Mesenchymal stem cell (in vitro differentiated cells and primary cell): Measurements from ENCODE around the gene PXMP4. TPM values are rescaled to one million over a fixed set of nuclear protein-coding genes. Genes with fewer than 3 reads are reported as not detected.

Experiments
- DNase-seq: peaks from one replicate; pipeline ENCODE4 v3.0.0-alpha.2; 2013
- H2AFZ ChIP-seq: one replicate; pipeline ENCODE4 v1.6.1; 2013; ENCODE audit warnings: low read depth, mild to moderate bottlenecking, control low read depth, inconsistent platforms, low read length, moderate library complexity
- H2AK5ac ChIP-seq: 2 replicates; pipeline ENCODE4 v1.6.1; 2013; ENCODE audit warnings: low read length, moderate library complexity, mild to moderate bottlenecking, inconsistent platforms; ENCODE audit not compliant: severe bottlenecking
- H2BK120ac ChIP-seq: one replicate; pipeline ENCODE4 v1.6.1; 2013; ENCODE audit warnings: low read depth, mild to moderate bottlenecking, inconsistent platforms, low read length, moderate library complexity
- H2BK12ac ChIP-seq, 2 experiments: one replicate each; pipeline ENCODE4 v1.6.1; 2013; ENCODE audit warnings: inconsistent platforms in 2 of 2, low read length in 2 of 2, mild to moderate bottlenecking in 2 of 2, moderate library complexity in 2 of 2, control low read depth in 1 of 2
- H2BK15ac ChIP-seq: one replicate; pipeline ENCODE4 v1.6.1; 2013; ENCODE audit warnings: mild to moderate bottlenecking, low read depth, inconsistent platforms; ENCODE audit not compliant: poor library complexity, severe bottlenecking
- H2BK5ac ChIP-seq: 2 replicates; pipeline ENCODE4 v1.6.1; 2013; ENCODE audit warnings: low read depth, mild to moderate bottlenecking, low read length, control low read depth, inconsistent platforms; ENCODE audit not compliant: poor library complexity, severe bottlenecking
- H3K14ac ChIP-seq, 2 experiments: one replicate each; pipeline ENCODE4 v1.6.1; 2013; ENCODE audit warnings: inconsistent platforms in 2 of 2, low read length in 2 of 2, control low read depth in 1 of 2, mild to moderate bottlenecking in 1 of 2, moderate library complexity in 1 of 2
- H3K18ac ChIP-seq, 2 experiments: one replicate each; pipeline ENCODE4 v1.6.1; 2013; ENCODE audit warnings: inconsistent platforms in 2 of 2, low read length in 2 of 2, control low read depth in 1 of 2, low read depth in 1 of 2, mild to moderate bottlenecking in 1 of 2
- H3K23ac ChIP-seq, 2 experiments: one replicate each; pipeline ENCODE4 v1.6.1; 2013; ENCODE audit warnings: inconsistent platforms in 2 of 2, low read length in 2 of 2, mild to moderate bottlenecking in 2 of 2, moderate library complexity in 2 of 2, control low read depth in 1 of 2
- H3K27ac ChIP-seq: 2 replicates; pipeline ENCODE4 v1.5.1; 2013; ENCODE audit warnings: mild to moderate bottlenecking, moderate library complexity, low read length, control low read depth, inconsistent platforms; ENCODE audit not compliant: poor library complexity, severe bottlenecking
- H3K27me3 ChIP-seq, 2 experiments: 2 replicates each; pipeline versions ENCODE4 v1.6.1 to v1.7.0; 2013; ENCODE audit warnings: low read length in 2 of 2, mild to moderate bottlenecking in 2 of 2, moderate library complexity in 2 of 2, control low read depth in 1 of 2, inconsistent platforms in 1 of 2; ENCODE audit not compliant: control insufficient read depth in 1 of 2, insufficient read depth in 1 of 2
- H3K36me3 ChIP-seq, 2 experiments: 2 replicates each; pipeline versions ENCODE4 v1.6.1 to v1.7.0; 2013; ENCODE audit warnings: low read length in 2 of 2, control low read depth in 1 of 2, inconsistent platforms in 1 of 2, low read depth in 1 of 2, mild to moderate bottlenecking in 1 of 2; ENCODE audit not compliant: insufficient read depth in 2 of 2, control insufficient read depth in 1 of 2
- H3K4ac ChIP-seq, 2 experiments: one replicate each; pipeline ENCODE4 v1.6.1; 2013; ENCODE audit warnings: inconsistent platforms in 2 of 2, low read length in 2 of 2, mild to moderate bottlenecking in 2 of 2, moderate library complexity in 2 of 2, control low read depth in 1 of 2, low read depth in 1 of 2
- H3K4me1 ChIP-seq: 2 replicates; pipeline ENCODE4 v1.6.1; 2013; ENCODE audit warnings: low read depth, low read length, control low read depth; ENCODE audit not compliant: control insufficient read depth, insufficient read depth
- H3K4me2 ChIP-seq: 2 replicates; pipeline ENCODE4 v1.6.1; 2013; ENCODE audit warnings: low read length, mild to moderate bottlenecking, inconsistent platforms; ENCODE audit not compliant: poor library complexity, severe bottlenecking
- H3K4me3 ChIP-seq, 2 experiments: 2 replicates each; pipeline versions ENCODE4 v1.5.1 to v1.7.0; 2013; ENCODE audit warnings: low read length in 2 of 2, mild to moderate bottlenecking in 2 of 2, control low read depth in 1 of 2, low read depth in 1 of 2; ENCODE audit not compliant: insufficient read depth in 1 of 2
- H3K79me1 ChIP-seq: replicated peaks from 2 replicates; pipeline ENCODE4 v1.6.1; 2013; ENCODE audit warnings: mild to moderate bottlenecking, control low read depth, low read length, inconsistent platforms; ENCODE audit not compliant: poor library complexity, severe bottlenecking
- H3K9ac ChIP-seq: 2 replicates; pipeline ENCODE4 v1.7.0; 2013; ENCODE audit warnings: mild to moderate bottlenecking, low read length, moderate library complexity
- H3K9me3 ChIP-seq: 2 replicates; pipeline ENCODE4 v1.7.0; 2013; ENCODE audit warnings: mild to moderate bottlenecking, low read length; ENCODE audit not compliant: control insufficient read depth
- H4K8ac ChIP-seq: one replicate; pipeline ENCODE4 v1.6.1; 2013; ENCODE audit warnings: inconsistent platforms, mild to moderate bottlenecking, low read length, moderate library complexity
- H4K91ac ChIP-seq: one replicate; pipeline ENCODE4 v1.6.1; 2013; ENCODE audit warnings: mild to moderate bottlenecking, low read length, inconsistent platforms
- WGBS: methylation state at CpG from one replicate; pipeline ENCODE4 v1.1.7; 2013; ENCODE audit warnings: mixed read lengths; 5-methylcytosine and 5-hydroxymethylcytosine counted together
- polyA plus RNA-seq, 2 experiments: library from polyadenylated mRNA; stranded (reverse); fragments of 200-250 nt; gene quantifications; one replicate each; pipeline ENCODE4 v1.2.3, GENCODE V29; 2013

The PXMP4 gene, protein sequence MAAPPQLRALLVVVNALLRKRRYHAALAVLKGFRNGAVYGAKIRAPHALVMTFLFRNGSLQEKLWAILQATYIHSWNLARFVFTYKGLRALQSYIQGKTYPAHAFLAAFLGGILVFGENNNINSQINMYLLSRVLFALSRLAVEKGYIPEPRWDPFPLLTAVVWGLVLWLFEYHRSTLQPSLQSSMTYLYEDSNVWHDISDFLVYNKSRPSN
- polyA plus RNA-seq (2013, experiment 1 of 2) = 3.2 TPM
- 2.7 TPM for polyA plus RNA-seq (2013, experiment 2 of 2)

DNA sequence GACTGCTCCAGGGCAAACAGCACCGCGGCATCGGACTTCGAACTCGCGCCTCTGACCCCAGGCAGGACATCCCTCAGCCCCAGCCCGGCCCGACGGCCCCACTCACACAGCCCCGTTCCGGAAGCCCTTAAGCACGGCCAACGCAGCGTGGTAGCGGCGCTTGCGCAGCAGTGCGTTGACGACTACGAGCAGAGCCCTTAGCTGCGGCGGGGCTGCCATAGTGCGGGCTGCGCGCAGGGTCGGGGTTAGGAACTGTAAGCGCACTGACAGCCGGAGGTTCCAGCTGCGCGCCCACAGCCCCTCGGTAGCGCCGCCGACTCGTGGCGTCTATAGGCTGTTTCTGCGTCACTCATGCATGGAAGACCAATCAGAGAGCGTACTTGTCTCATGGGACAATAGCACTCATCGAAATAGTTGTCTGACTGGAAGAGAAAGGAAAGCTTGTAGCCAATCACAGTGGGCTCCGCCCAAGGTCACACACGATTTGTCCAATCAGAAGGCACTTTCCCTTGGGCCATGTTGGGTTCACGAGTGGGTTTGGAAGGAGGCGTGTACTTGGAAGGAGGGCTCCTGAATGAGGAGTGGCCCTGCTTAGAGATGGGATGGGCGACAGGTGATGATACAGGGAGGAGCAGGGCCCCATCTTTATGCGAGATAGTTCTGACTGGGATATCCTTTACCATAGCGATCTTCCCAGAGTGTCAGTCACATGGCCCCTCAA lies at the start of gene PXMP4:
Gene PXMP4, minus strand, starts transcription at position 322 of the 721 bp plus-strand sequence. Its CDS starts 103 bp downstream, at position 219.
- Histone ChIP-seq H3K4me1 (peaks cover 4% of the 10 kb centered on the region), H3K36me3 (no peaks in the 10 kb centered on the region), H3K79me1 (peaks cover 2% of the 10 kb centered on the region), H3K4ac (no peak within 1 kb of the TSS), H2BK12ac (peak within 1 kb of the TSS in 1 of 2 experiments; percentile 38), H2AK5ac (no peak within 1 kb of the TSS), H3K18ac (peak within 1 kb of the TSS in 1 of 2 experiments; percentile 3), H3K14ac (no peak within 1 kb of the TSS), H3K9me3 (no peaks in the 10 kb centered on the region), H3K9ac (peak within 1 kb of the TSS; percentile 86), H4K8ac (peak within 1 kb of the TSS; percentile 53), H4K91ac (peak within 1 kb of the TSS; percentile 14), H3K4me2 (peak within 1 kb of the TSS; percentile 61), H3K4me3 (peak within 1 kb of the TSS; percentile 68 to 85), H3K23ac (peak within 1 kb of the TSS in 1 of 2 experiments; percentile 35), H3K27ac (no peak within 1 kb of the TSS), H3K27me3 (no peaks in the 10 kb centered on the region), H2BK5ac (no peak within 1 kb of the TSS), H2AFZ (peak within 1 kb of the TSS; percentile 62), H2BK120ac (no peak within 1 kb of the TSS), H2BK15ac (no peak within 1 kb of the TSS)
- DNase-seq = peak; percentile 93
- WGBS = 58% methylated on average over 46 of the region's 46 CpGs

GRCh38 chr20:33769043-33769442 lies 48.9 kb upstream of the PXMP4 start:
- no peak overlapping the region for H2AK5ac ChIP-seq
- no peak overlapping the region for H3K23ac ChIP-seq
- WGBS = 83% methylated on average over 2 of the region's 4 CpGs

DNA sequence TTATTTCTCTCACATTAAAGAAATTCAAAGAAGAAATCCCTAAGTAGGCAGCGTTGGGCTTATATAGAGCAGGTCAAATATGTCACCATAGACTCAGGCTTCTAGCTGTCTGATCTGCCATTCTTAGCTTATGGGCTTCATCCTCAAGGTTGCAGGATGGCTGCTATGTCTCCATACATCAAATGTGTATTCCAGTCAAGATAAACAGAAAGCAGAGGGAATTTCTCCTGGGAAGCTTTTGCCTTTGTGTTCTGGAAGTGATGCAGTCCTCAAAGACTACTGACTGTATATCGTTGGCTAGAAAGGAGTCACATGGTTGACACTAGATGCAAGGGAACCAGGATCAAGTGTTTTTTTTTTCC lies 47.6 kb upstream of the PXMP4 start:
- Histone ChIP-seq H3K27me3 (no peaks in the 10 kb centered on the region), H2AFZ (no peak overlapping the region), H3K9me3 (no peaks in the 10 kb centered on the region), H2BK15ac (no peak overlapping the region), H3K4ac (no peak overlapping the region), H2AK5ac (no peak overlapping the region), H3K14ac (no peak overlapping the region), H3K36me3 (peaks cover 17 to 26% of the 10 kb centered on the region in 2 experiments), H3K4me2 (no peak overlapping the region), H3K23ac (no peak overlapping the region), H3K4me3 (no peak overlapping the region), H4K91ac (no peak overlapping the region), H4K8ac (no peak overlapping the region), H3K79me1 (no peaks in the 10 kb centered on the region), H2BK12ac (no peak overlapping the region), H3K9ac (no peak overlapping the region), H2BK120ac (no peak overlapping the region), H3K18ac (no peak overlapping the region), H3K27ac (no peak overlapping the region), H3K4me1 (no peaks in the 10 kb centered on the region), H2BK5ac (no peak overlapping the region)
- 100% methylated on average over 2 of the region's 2 CpGs for WGBS
- DNase-seq = no peak

More at GRCh38 chr20:33769043-33769442, 48.9 kb upstream of the PXMP4 start:
- no peak overlapping the region for H4K91ac ChIP-seq
- no peak overlapping the region for H3K14ac ChIP-seq
- H3K27ac ChIP-seq = no peak overlapping the region
- peaks cover 17 to 35% of the 10 kb centered on the region in 2 experiments for H3K36me3 ChIP-seq
- no peak for DNase-seq
- H2BK120ac ChIP-seq = no peak overlapping the region
- H3K79me1 ChIP-seq = no peaks in the 10 kb centered on the region
- no peak overlapping the region for H3K4me2 ChIP-seq
- H3K9me3 ChIP-seq = no peaks in the 10 kb centered on the region
- no peak overlapping the region for H3K18ac ChIP-seq
- no peak overlapping the region for H2BK5ac ChIP-seq
- H2BK12ac ChIP-seq = no peak overlapping the region
- H3K9ac ChIP-seq = no peak overlapping the region
- no peaks in the 10 kb centered on the region for H3K4me1 ChIP-seq
- H3K4ac ChIP-seq = no peak overlapping the region
- no peak overlapping the region for H4K8ac ChIP-seq
- H2BK15ac ChIP-seq = no peak overlapping the region
- no peaks in the 10 kb centered on the region for H3K27me3 ChIP-seq
- no peak overlapping the region for H2AFZ ChIP-seq
- no peak overlapping the region for H3K4me3 ChIP-seq

DNA sequence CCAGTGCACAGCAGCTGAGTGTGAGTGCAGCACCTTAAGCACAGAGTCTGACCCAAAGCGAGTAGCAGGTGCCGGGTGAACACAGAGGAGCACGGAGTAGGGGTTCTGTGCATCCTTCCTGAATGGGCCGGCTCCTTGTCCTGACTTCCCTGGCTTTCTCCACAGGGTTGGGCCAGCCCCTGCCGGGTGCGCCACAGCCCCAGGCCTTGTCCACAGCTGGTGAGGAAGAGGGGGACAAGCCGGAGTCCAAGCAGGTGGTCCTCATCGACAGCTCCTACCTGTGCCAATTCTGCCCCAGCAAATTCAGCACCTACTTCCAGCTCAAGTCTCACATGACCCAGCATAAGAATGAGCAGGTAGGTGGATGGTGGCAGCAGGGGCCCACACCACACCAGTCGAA lies 46.6 kb upstream of the PXMP4 start:
- H2BK5ac ChIP-seq = no peak overlapping the region
- H2BK120ac ChIP-seq = no peak overlapping the region
- no peaks in the 10 kb centered on the region for H3K9me3 ChIP-seq
- H3K9ac ChIP-seq = no peak overlapping the region
- H2BK15ac ChIP-seq = no peak overlapping the region
- no peaks in the 10 kb centered on the region for H3K79me1 ChIP-seq
- H2BK12ac ChIP-seq = no peak overlapping the region
- H3K4ac ChIP-seq = no peak overlapping the region
- H3K4me1 ChIP-seq = no peaks in the 10 kb centered on the region
- no peak overlapping the region for H2AFZ ChIP-seq
- H3K14ac ChIP-seq = no peak overlapping the region
- H4K8ac ChIP-seq = no peak overlapping the region
- no peak overlapping the region for H3K4me2 ChIP-seq
- no peak for DNase-seq
- H3K4me3 ChIP-seq = peak overlapping the region in 1 of 2 experiments; percentile 1
- H3K18ac ChIP-seq = no peak overlapping the region
- no peaks in the 10 kb centered on the region for H3K27me3 ChIP-seq
- no peak overlapping the region for H2AK5ac ChIP-seq
- no peak overlapping the region for H3K27ac ChIP-seq
- H3K36me3 ChIP-seq = peaks cover 20 to 22% of the 10 kb centered on the region in 2 experiments
- H3K23ac ChIP-seq = no peak overlapping the region
- no peak overlapping the region for H4K91ac ChIP-seq
- WGBS = 95% methylated on average over 8 of the region's 9 CpGs
